ENCODE results near the gene FAIM2. TPM values are rescaled to one million over a fixed set of nuclear protein-coding genes. Genes with fewer than 3 reads are reported as not detected.

Gene FAIM2
- total RNA-seq, 2 donors from 2014 or later, result 1.0 to 4.9 TPM

DNA sequence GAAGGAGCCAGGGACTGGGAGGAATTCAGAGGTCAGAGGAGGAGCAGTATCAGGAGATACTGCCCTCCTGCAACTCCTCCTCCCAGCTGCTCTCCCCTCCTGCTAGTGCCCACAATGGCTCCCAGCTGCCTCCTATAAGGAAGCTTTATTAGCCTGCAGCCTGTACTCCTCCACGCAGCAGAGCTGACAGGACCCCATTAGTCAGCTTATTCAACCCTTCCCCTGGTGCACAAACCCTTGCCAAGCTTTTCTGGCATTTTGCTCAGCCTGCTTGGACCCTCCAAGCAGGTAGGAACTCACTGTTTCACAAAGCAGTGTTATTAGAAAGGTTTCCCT is 39.9 kb upstream of the FAIM2 start:
- DNase-seq (no peak), ATAC-seq (no peak)
- TF ChIP-seq POLR2A (IDR thresholded peaks at IDR 0.05), result no peak
- TF ChIP-seq, protein P1, sequence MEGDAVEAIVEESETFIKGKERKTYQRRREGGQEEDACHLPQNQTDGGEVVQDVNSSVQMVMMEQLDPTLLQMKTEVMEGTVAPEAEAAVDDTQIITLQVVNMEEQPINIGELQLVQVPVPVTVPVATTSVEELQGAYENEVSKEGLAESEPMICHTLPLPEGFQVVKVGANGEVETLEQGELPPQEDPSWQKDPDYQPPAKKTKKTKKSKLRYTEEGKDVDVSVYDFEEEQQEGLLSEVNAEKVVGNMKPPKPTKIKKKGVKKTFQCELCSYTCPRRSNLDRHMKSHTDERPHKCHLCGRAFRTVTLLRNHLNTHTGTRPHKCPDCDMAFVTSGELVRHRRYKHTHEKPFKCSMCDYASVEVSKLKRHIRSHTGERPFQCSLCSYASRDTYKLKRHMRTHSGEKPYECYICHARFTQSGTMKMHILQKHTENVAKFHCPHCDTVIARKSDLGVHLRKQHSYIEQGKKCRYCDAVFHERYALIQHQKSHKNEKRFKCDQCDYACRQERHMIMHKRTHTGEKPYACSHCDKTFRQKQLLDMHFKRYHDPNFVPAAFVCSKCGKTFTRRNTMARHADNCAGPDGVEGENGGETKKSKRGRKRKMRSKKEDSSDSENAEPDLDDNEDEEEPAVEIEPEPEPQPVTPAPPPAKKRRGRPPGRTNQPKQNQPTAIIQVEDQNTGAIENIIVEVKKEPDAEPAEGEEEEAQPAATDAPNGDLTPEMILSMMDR (IDR thresholded peaks at IDR 0.05), result no peak
- intact Hi-C loops (cut with DNase I), result no loop called here
- Histone ChIP-seq H3K27ac (no peak overlapping the region), H3K36me3 (replicated peaks in 1 of 2; ENCODE audit: insufficient read depth in 1 of 2, low read depth in 2 of 2) (no peaks in the 10 kb centered on the region), H3K27me3 (no peaks in the 10 kb centered on the region), H3K4me1 (peaks cover 23% of the 10 kb centered on the region), H3K4me3 (no peak overlapping the region), H3K9me3 (no peaks in the 10 kb centered on the region)
- 67 to 86% methylated on average over 1 of the region's 1 CpG for WGBS, 2 donors

DNA sequence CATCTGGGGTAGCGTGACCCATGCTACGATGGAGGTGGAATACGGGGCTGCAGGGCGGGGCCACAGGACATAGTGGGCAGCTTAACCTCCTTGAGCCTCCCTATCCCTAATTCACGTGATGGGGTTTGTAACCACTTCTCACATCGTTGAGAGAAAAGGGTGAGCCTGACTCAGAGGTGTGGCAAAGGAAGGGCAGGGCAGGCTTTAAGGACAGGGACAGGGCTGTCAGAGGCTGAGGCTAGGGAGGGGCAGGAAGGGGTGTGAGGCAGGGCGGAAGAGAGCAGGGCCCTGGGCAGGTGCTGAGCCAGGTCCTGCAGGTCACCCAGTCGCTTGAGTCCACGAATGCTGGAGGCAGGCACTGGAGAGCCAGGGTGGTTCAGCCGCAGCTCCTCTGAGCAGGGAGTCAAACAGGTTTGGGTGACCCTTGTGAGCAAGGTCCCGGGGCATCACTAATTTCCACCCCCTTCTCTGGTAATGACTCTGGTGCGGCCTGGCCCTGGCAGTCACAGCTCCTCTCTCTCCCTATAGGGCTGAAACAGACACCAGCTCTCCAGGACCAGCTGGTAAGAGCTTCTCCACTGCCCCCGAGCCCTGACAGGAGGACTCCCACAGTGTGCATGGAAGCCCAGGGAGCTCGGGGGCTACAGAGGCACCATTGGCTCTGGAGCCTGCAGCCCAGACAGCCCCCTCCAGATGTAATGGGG is 39.4 kb upstream of the FAIM2 start:
- Histone ChIP-seq H3K27ac (no peak overlapping the region), H3K4me1 (peaks cover 26% of the 10 kb centered on the region), H3K4me3 (no peak overlapping the region), H3K9me3 (no peaks in the 10 kb centered on the region), H3K36me3 (replicated peaks in 1 of 2; ENCODE audit: insufficient read depth in 1 of 2, low read depth in 2 of 2) (no peaks in the 10 kb centered on the region), H3K27me3 (no peaks in the 10 kb centered on the region)
- WGBS, 2 donors, result 80 to 81% methylated on average over 11 to 14 of the region's 14 CpGs
- no peak for TF ChIP-seq POLR2A (IDR thresholded peaks at IDR 0.05)
- TF ChIP-seq, protein P1 (IDR thresholded peaks at IDR 0.05), result no peak
- DNase-seq (no peak), ATAC-seq (no peak)
- intact Hi-C loops (cut with DNase I), result no loop called here

GRCh38 chr12:49942512-49942893 is 38.8 kb upstream of the FAIM2 start:
- H3K4me1 ChIP-seq, result peaks cover 29% of the 10 kb centered on the region
- TF ChIP-seq, protein P1 (IDR thresholded peaks at IDR 0.05), result no peak
- no peak for TF ChIP-seq POLR2A (IDR thresholded peaks at IDR 0.05)
- 79 to 98% methylated on average over 3 of the region's 3 CpGs for WGBS, 2 donors
- H3K9me3 ChIP-seq, result no peaks in the 10 kb centered on the region
- no peak for DNase-seq
- ATAC-seq, result no peak
- no peaks in the 10 kb centered on the region for H3K36me3 ChIP-seq (replicated peaks in 1 of 2; ENCODE audit: insufficient read depth in 1 of 2, low read depth in 2 of 2)
- intact Hi-C loops (cut with DNase I), result no loop called here
- H3K27ac ChIP-seq, result no peak overlapping the region
- no peak overlapping the region for H3K4me3 ChIP-seq
- H3K27me3 ChIP-seq, result no peaks in the 10 kb centered on the region

DNA sequence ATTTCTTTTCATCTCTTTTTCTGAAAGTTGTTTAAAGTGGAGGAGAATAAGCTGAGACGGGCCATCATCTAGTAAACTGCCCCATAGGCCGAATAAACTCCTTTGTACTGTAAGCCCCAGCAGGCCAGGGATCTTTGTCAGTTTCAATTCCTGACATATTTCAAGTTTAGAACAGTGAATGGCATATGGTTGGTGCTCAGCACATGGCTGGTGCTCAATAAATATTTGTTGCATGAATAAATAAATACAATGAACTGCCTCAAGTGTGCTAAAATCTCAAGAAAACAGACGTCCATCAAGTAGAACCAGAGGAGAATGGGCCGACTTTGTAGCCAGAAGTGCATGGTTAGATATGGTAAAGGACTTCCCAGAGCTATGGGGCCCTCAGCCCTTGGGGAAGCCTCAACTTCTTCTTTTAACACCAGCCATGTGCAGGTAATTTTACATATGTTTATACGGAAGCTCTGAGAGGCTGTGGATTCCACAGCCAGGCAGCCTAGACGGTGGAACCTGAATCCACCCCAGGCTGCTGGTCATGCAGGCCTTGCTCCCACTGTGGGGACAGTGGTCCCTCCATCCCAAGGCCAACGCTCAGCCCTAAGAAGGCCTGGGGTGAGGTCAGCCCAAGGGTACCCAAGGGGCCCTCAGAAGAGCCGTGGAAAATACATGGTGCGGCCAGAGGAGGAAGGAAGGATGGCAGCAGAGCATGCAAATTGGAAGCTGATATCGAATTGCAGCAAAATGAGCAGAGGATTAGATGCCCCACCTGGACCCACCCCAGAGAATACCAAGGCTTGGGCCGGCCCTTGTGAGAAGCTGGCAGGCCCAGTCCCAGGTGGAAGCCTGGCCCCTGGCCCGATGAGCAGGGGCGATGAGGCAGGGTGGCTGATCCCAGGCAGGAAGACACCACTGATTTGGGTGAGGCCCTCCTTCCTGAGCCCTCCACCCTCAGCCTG is 38.1 kb upstream of the FAIM2 start:
- Histone ChIP-seq H3K36me3 (replicated peaks in 1 of 2; ENCODE audit: insufficient read depth in 1 of 2, low read depth in 2 of 2) (no peaks in the 10 kb centered on the region), H3K27ac (no peak overlapping the region), H3K4me3 (no peak overlapping the region), H3K9me3 (no peaks in the 10 kb centered on the region), H3K4me1 (peaks cover 36% of the 10 kb centered on the region), H3K27me3 (no peaks in the 10 kb centered on the region)
- no peak for ATAC-seq
- DNase-seq, result no peak
- intact Hi-C loops (cut with DNase I), result no loop called here
- TF ChIP-seq, protein P1 (IDR thresholded peaks at IDR 0.05), result no peak
- TF ChIP-seq POLR2A (IDR thresholded peaks at IDR 0.05), result no peak
- WGBS, 2 donors, result 68 to 73% methylated on average over 10 to 13 of the region's 13 CpGs
